KMS-11 (cell line): ENCODE data around the gene NPNT.

Experiments used
- H2AFZ ChIP-seq: fragments of 200-600 bp; sonication (generic); 2 replicates; pipeline ENCODE4 v1.6.1; 2016; ENCODE audit warnings: antibody characterized with exemption, mixed run types, low read depth
- H3K27ac ChIP-seq: fragments of 200-600 bp; sonication (generic); 2 replicates; pipeline ENCODE4 v1.6.1; 2016; ENCODE audit warnings: mild to moderate bottlenecking, mixed run types
- H3K27me3 ChIP-seq: fragments of 200-600 bp; sonication (generic); 2 replicates; pipeline ENCODE4 v1.6.1; 2017; ENCODE audit warnings: mild to moderate bottlenecking, low read depth, mixed run types, moderate library complexity; ENCODE audit not compliant: insufficient read depth
- H3K36me3 ChIP-seq: fragments of 200-600 bp; sonication (generic); 2 replicates; pipeline ENCODE4 v1.6.1; 2017; ENCODE audit warnings: mild to moderate bottlenecking, mixed run types; ENCODE audit not compliant: insufficient read depth
- H3K4me1 ChIP-seq: fragments of 200-600 bp; sonication (generic); 2 replicates; pipeline ENCODE4 v1.6.1; 2016; ENCODE audit warnings: mild to moderate bottlenecking, low read depth, mixed run types; ENCODE audit not compliant: poor library complexity, severe bottlenecking
- H3K4me2 ChIP-seq: fragments of 200-600 bp; sonication (generic); 2 replicates; pipeline ENCODE4 v1.7.0; 2016; ENCODE audit warnings: mild to moderate bottlenecking, mixed run types
- H3K4me3 ChIP-seq: fragments of 200-600 bp; sonication (generic); IDR thresholded peaks from 2 replicates; pipeline ENCODE4 v1.6.1; 2017; ENCODE audit warnings: low read depth, low read length, mixed read lengths; ENCODE audit not compliant: insufficient read depth
- H3K79me2 ChIP-seq: fragments of 200-600 bp; sonication (generic); 2 replicates; pipeline ENCODE4 v1.6.1; 2016; ENCODE audit warnings: low read depth, mixed run types; ENCODE audit not compliant: insufficient read depth
- H3K9ac ChIP-seq: fragments of 200-600 bp; sonication (generic); 2 replicates; pipeline ENCODE4 v1.6.1; 2016; ENCODE audit warnings: mild to moderate bottlenecking, mixed run types
- H4K20me1 ChIP-seq: fragments of 200-600 bp; sonication (generic); 2 replicates; pipeline ENCODE4 v1.6.1; 2016; ENCODE audit warnings: mild to moderate bottlenecking, mixed run types; ENCODE audit not compliant: insufficient read depth
- CTCF ChIP-seq: fragments of 200-600 bp; sonication (generic); conservative IDR thresholded peaks from 2 replicates; pipeline ENCODE4 v1.6.1; 2017; ENCODE audit warnings: low read depth, mild to moderate bottlenecking, antibody characterized with exemption, low read length, moderate library complexity, mixed read lengths

NPNT gene

GRCh38 chr4:105971036-105971435 lies 75.8 kb downstream of the NPNT start:
- Histone ChIP-seq H3K27me3 (no peaks in the 10 kb centered on the region), H2AFZ (no peak overlapping the region), H3K4me1 (peaks cover 9% of the 10 kb centered on the region), H3K9ac (no peak overlapping the region), H3K27ac (no peak overlapping the region), H3K36me3 (no peaks in the 10 kb centered on the region), H3K4me3 (no peak overlapping the region), H4K20me1 (no peaks in the 10 kb centered on the region), H3K4me2 (no peak overlapping the region), H3K79me2 (no peaks in the 10 kb centered on the region)
- no peak for TF ChIP-seq CTCF

GRCh38 chr4:105972946-105973621 lies 77.8 kb downstream of the NPNT start:
- Histone ChIP-seq H3K27me3 (no peaks in the 10 kb centered on the region), H3K79me2 (no peaks in the 10 kb centered on the region), H3K9ac (no peak overlapping the region), H3K4me2 (no peak overlapping the region), H4K20me1 (no peaks in the 10 kb centered on the region), H2AFZ (no peak overlapping the region), H3K4me3 (no peak overlapping the region), H3K27ac (no peak overlapping the region), H3K4me1 (peaks cover 9% of the 10 kb centered on the region), H3K36me3 (no peaks in the 10 kb centered on the region)
- TF ChIP-seq CTCF = no peak

GRCh38 chr4:105976915-105977314 lies 81.6 kb downstream of the NPNT start:
- no peaks in the 10 kb centered on the region for H3K27me3 ChIP-seq
- no peak overlapping the region for H2AFZ ChIP-seq
- no peak overlapping the region for H3K9ac ChIP-seq
- no peaks in the 10 kb centered on the region for H3K79me2 ChIP-seq
- H3K4me3 ChIP-seq = no peak overlapping the region
- H3K27ac ChIP-seq = no peak overlapping the region
- TF ChIP-seq CTCF = no peak
- H3K4me1 ChIP-seq = peaks cover 9% of the 10 kb centered on the region
- H4K20me1 ChIP-seq = no peaks in the 10 kb centered on the region
- H3K36me3 ChIP-seq = no peaks in the 10 kb centered on the region
- H3K4me2 ChIP-seq = no peak overlapping the region

- no peaks in the 10 kb centered on the region for H3K79me2 ChIP-seq
- TF ChIP-seq CTCF = no peak
- H3K4me2 ChIP-seq = no peak overlapping the region
- H3K27ac ChIP-seq = no peak overlapping the region
- H2AFZ ChIP-seq = no peak overlapping the region
- no peak overlapping the region for H3K4me3 ChIP-seq
- no peaks in the 10 kb centered on the region for H3K27me3 ChIP-seq
- no peaks in the 10 kb centered on the region for H3K4me1 ChIP-seq
- no peak overlapping the region for H3K9ac ChIP-seq
- H4K20me1 ChIP-seq = no peaks in the 10 kb centered on the region
- H3K36me3 ChIP-seq = no peaks in the 10 kb centered on the region
Measured at GRCh38 chr4:105978684-105979296, 83.5 kb downstream of the NPNT start.
